OCI-LY7 (cell line): ENCODE measurements around the gene TTLL6. TPM values are rescaled to one million over a fixed set of nuclear protein-coding genes. Genes with fewer than 3 reads are reported as not detected.

ENCODE experiments used
- BruUV-seq: library from RNA; stranded (reverse); fragments of 400-500 nt; replicated peaks from 2 replicates; lab custom pipeline; 2021; lab: Mats Ljungman, UMichigan
- CTCF ChIA-PET: fragments of 300-600 bp; sonication (Branson Sonifier 250); formaldehyde crosslinking; loops from one replicate; lab custom pipeline; 2022; ENCODE audit warnings: antibody characterized with exemption; ENCODE audit not compliant: unreplicated experiment; lab: Charles Lee
- POLR2A ChIA-PET: fragments of 300-600 bp; sonication (Branson Sonifier 250); formaldehyde crosslinking; loops from one replicate; lab custom pipeline; 2022; ENCODE audit warnings: antibody characterized with exemption; lab: Charles Lee
- DNase-seq: peaks from one replicate; pipeline ENCODE4 v3.0.0-alpha.2; 2015; ENCODE audit warnings: low spot score
- H2AFZ ChIP-seq: fragments of 200-600 bp; sonication (generic), shearing (Covaris generic); 2 replicates; pipeline ENCODE4 v1.6.1; 2014; ENCODE audit warnings: mild to moderate bottlenecking, antibody characterized with exemption, low read length, moderate library complexity
- H3K27ac ChIP-seq: fragments of 200-600 bp; sonication (generic); 2 replicates; pipeline ENCODE4 v1.5.1; 2014; ENCODE audit warnings: mixed run types, low read depth, mild to moderate bottlenecking, moderate library complexity, low read length, inconsistent platforms; ENCODE audit not compliant: poor library complexity, severe bottlenecking
- H3K36me3 ChIP-seq: fragments of 200-600 bp; sonication (generic); 2 replicates; pipeline ENCODE4 v1.6.1; 2014; ENCODE audit warnings: mild to moderate bottlenecking, antibody characterized with exemption, low read length, moderate library complexity, mixed read lengths; ENCODE audit not compliant: insufficient read depth
- H3K4me1 ChIP-seq: fragments of 200-600 bp; sonication (generic); 2 replicates; pipeline ENCODE4 v1.5.1; 2014; ENCODE audit warnings: mild to moderate bottlenecking, low read length; ENCODE audit not compliant: insufficient read depth, poor library complexity, severe bottlenecking
- H3K4me2 ChIP-seq: fragments of 200-600 bp; sonication (generic); 2 replicates; pipeline ENCODE4 v1.6.1; 2014; ENCODE audit warnings: mild to moderate bottlenecking, low read length
- H3K4me3 ChIP-seq: fragments of 200-600 bp; sonication (generic); 2 replicates; pipeline ENCODE4 v1.5.1; 2014; ENCODE audit warnings: mild to moderate bottlenecking, low read depth, low read length; ENCODE audit not compliant: poor library complexity, severe bottlenecking
- H3K79me2 ChIP-seq: fragments of 200-600 bp; sonication (generic); 2 replicates; pipeline ENCODE4 v1.6.1; 2016; ENCODE audit warnings: low read depth, mild to moderate bottlenecking, low read length, moderate library complexity, mixed read lengths; ENCODE audit not compliant: insufficient read depth
- H3K9me2 ChIP-seq: fragments of 200-600 bp; sonication (generic); 2 replicates; pipeline ENCODE4 v1.6.1; 2016; ENCODE audit warnings: mild to moderate bottlenecking, low read length, mixed read lengths; ENCODE audit not compliant: insufficient read depth
- H3K9me3 ChIP-seq: fragments of 200-600 bp; sonication (generic); 2 replicates; pipeline ENCODE4 v1.6.1; 2014; ENCODE audit warnings: mild to moderate bottlenecking, mixed run types, low read length, mixed read lengths
- H4K20me1 ChIP-seq: fragments of 200-600 bp; sonication (generic); 2 replicates; pipeline ENCODE4 v1.6.1; 2014; ENCODE audit warnings: mild to moderate bottlenecking, antibody characterized with exemption, low read length, moderate library complexity, mixed read lengths; ENCODE audit not compliant: insufficient read depth
- CTCF ChIP-seq: fragments of 200-600 bp; sonication (generic); conservative IDR thresholded peaks from 2 replicates; pipeline ENCODE4 v1.5.1; 2014; ENCODE audit warnings: mild to moderate bottlenecking, antibody characterized with exemption, low read length, moderate library complexity, mixed read lengths
- EZH2phosphoT487 ChIP-seq: fragments of 200-600 bp; sonication (generic); IDR thresholded peaks from 2 replicates; pipeline ENCODE4 v1.6.1; 2018; ENCODE audit warnings: low read depth, borderline replicate concordance, mild to moderate bottlenecking, mixed run types, antibody characterized with exemption, low read length, moderate library complexity, mixed read lengths
- intact Hi-C: fragments of 100-400 bp; cut with micrococcal nuclease; formaldehyde crosslinking; loops from one replicate; pipeline ENCODE4 v1.10.0; 2022; ENCODE audit not compliant: unreplicated experiment
- total RNA-seq, 2 experiments: library from RNA; depleted of rRNA in 1 of 2; stranded (reverse); fragments of >200 nt in 1 of 2; shearing (Covaris generic) in 1 of 2; gene quantifications; 2 replicates each; pipeline ENCODE4 v1.2.3, GENCODE V29; 2014 to 2022

TTLL6 gene
- total RNA-seq, 2 experiments from 2014 or later, result not detected

GRCh38 chr17:48725288-48726064 lies 91.6 kb downstream of the TTLL6 start:
- no peak overlapping the region for H3K27ac ChIP-seq
- no peaks in the 10 kb centered on the region for H3K9me3 ChIP-seq
- BruUV-seq, result no TSS peak
- POLR2A ChIA-PET, result no interaction called here
- H3K4me2 ChIP-seq, result no peak overlapping the region
- H3K4me3 ChIP-seq, result no peak overlapping the region
- TF ChIP-seq EZH2phosphoT487, result no peak
- TF ChIP-seq CTCF, result no peak
- no peaks in the 10 kb centered on the region for H3K9me2 ChIP-seq
- no peaks in the 10 kb centered on the region for H4K20me1 ChIP-seq
- no peaks in the 10 kb centered on the region for H3K36me3 ChIP-seq
- intact Hi-C loops, result loop anchor here (2.0 to 10.0 kb wide), 2 partner anchors 79 to 153 kb away; no protein-coding TSS in a partner anchor
- no peaks in the 10 kb centered on the region for H3K4me1 ChIP-seq
- H2AFZ ChIP-seq, result no peak overlapping the region
- no peaks in the 10 kb centered on the region for H3K79me2 ChIP-seq
- DNase-seq, result no peak
- CTCF ChIA-PET, result no interaction called here

- Histone ChIP-seq H2AFZ (no peak overlapping the region), H3K4me3 (no peak overlapping the region), H3K4me1 (no peaks in the 10 kb centered on the region), H3K4me2 (no peak overlapping the region), H3K27ac (no peak overlapping the region), H3K36me3 (no peaks in the 10 kb centered on the region), H4K20me1 (no peaks in the 10 kb centered on the region), H3K9me3 (no peaks in the 10 kb centered on the region), H3K9me2 (no peaks in the 10 kb centered on the region), H3K79me2 (no peaks in the 10 kb centered on the region)
- POLR2A ChIA-PET, result no interaction called here
- CTCF ChIA-PET, result interaction anchor here (0.6 kb wide), 1 partner anchor 157 kb away, joined by 6 read pairs; no protein-coding TSS in a partner anchor
- intact Hi-C loops, result loop anchor here (2.0 to 10.0 kb wide), 2 partner anchors 80 to 154 kb away; no protein-coding TSS in a partner anchor
- BruUV-seq, result no TSS peak
- no peak for TF ChIP-seq CTCF
- no peak for TF ChIP-seq EZH2phosphoT487
- DNase-seq, result no peak
These were observed 92.1 kb downstream of the TTLL6 start for GRCh38 chr17:48725004-48725287.
